GM19463 (cell line): ENCODE results near the gene USP32.
"Not testable (repeated sequence)": the region's sequence is repeated elsewhere in the genome, so short reads cannot be mapped to it uniquely, and the experiment has no call there.

Experiments
- ATAC-seq: cut with Tn5 transposase; IDR thresholded peaks from one replicate; pipeline ENCODE4 v1.9.1; 2021; ENCODE audit warnings: mild to moderate bottlenecking, moderate library complexity; ENCODE audit not compliant: unreplicated experiment

Gene USP32

GRCh38 chr17:60372790-60373483 lies 19.0 kb downstream of the USP32 start:
- no peak for ATAC-seq

GRCh38 chr17:60371818-60372510 lies 20.0 kb downstream of the USP32 start:
- no peak for ATAC-seq

- ATAC-seq, result no peak
Measured at GRCh38 chr17:60371416-60371815, 20.5 kb downstream of the USP32 start.

GRCh38 chr17:60369727-60370126 lies 22.2 kb downstream of the USP32 start:
- no peak for ATAC-seq

- ATAC-seq, result no peak
Measured at GRCh38 chr17:60363700-60364405, 28.1 kb downstream of the USP32 start.

GRCh38 chr17:60362329-60362728 lies 29.6 kb downstream of the USP32 start:
- no peak for ATAC-seq

GRCh38 chr17:60361889-60362288 lies 30.0 kb downstream of the USP32 start:
- ATAC-seq, result no peak

GRCh38 chr17:60359415-60359814 lies 32.5 kb downstream of the USP32 start:
- ATAC-seq, result no peak

- no peak for ATAC-seq
Measured at GRCh38 chr17:60358606-60359225, 33.2 kb downstream of the USP32 start.

- ATAC-seq, result no peak
Measured at GRCh38 chr17:60356940-60357339, 35.0 kb downstream of the USP32 start.

GRCh38 chr17:60355663-60356594 lies 36.0 kb downstream of the USP32 start:
- no peak for ATAC-seq

- ATAC-seq, result no peak
Measured at GRCh38 chr17:60354223-60354622, 37.7 kb downstream of the USP32 start.

GRCh38 chr17:60353773-60354172 lies 38.2 kb downstream of the USP32 start:
- ATAC-seq, result no peak

GRCh38 chr17:60352569-60352968 lies 39.4 kb downstream of the USP32 start:
- no peak for ATAC-seq

GRCh38 chr17:60352071-60352470 lies 39.9 kb downstream of the USP32 start:
- no peak for ATAC-seq

- ATAC-seq, result no peak
Measured at GRCh38 chr17:60351012-60351695, 40.8 kb downstream of the USP32 start.

- no peak for ATAC-seq
Measured at GRCh38 chr17:60348616-60349015, 43.3 kb downstream of the USP32 start.

GRCh38 chr17:60345233-60345632 lies 46.7 kb downstream of the USP32 start:
- no peak for ATAC-seq

GRCh38 chr17:60342492-60342891 lies 49.4 kb downstream of the USP32 start:
- not testable (repeated sequence) for ATAC-seq

- ATAC-seq, result no peak
Measured at GRCh38 chr17:60335289-60335688, 56.6 kb downstream of the USP32 start.
